ENCODE data around the gene ANKRD50. TPM values are rescaled to one million over a fixed set of nuclear protein-coding genes. Genes with fewer than 3 reads are reported as not detected.

The ANKRD50 gene
- total and polyA plus RNA-seq, 9 of the 15 experiments (the other 6 are each of a cell fraction or from before 2014, with no cell fraction given), result 2.0 to 8.0 (median 6.2) TPM

DNA sequence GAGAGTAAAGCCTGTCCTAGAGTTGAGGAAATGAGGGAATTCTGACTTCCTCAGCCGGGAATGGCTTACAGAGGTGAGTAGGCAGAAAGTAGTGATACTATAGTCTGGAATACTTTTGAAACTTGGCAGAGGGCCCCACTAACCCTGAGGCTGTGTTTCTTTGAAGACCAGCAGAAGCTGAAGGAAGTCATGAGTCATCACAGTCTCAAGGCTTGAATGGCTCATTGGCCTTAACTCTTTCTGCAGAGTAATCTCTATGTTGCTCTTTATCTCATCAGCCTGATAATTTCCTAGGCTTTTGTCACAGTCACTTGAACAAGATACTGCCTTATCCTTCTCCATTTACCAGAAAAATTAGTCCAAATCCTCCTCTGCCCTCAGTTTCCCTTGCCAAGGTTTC is 80.8 kb downstream of the ANKRD50 start (continued):
- TF ChIP-seq ZNF589 (CRISPR knock-in tag; IDR thresholded peaks at IDR 0.05; ENCODE audit: low read depth), result 0 out of 2 replicates have a peak, but pooled peaks have one; percentile 37
- no peak for TF ChIP-seq NR2C2 (CRISPR knock-in tag; IDR thresholded peaks at IDR 0.05)
- TF ChIP-seq NR2C2 (tag; IDR thresholded peaks at IDR 0.05), result no peak
- TF ChIP-seq FOXK2 (conservative IDR thresholded peaks at IDR 0.05 in 1 of 2, IDR thresholded peaks at IDR 0.05 in 1 of 2; ENCODE audit: low read depth in 2 of 2), result peak in 1 of 2 experiments; percentile 29; a peak in 1 of 4 replicates
- TF ChIP-seq MCM3 (IDR thresholded peaks at IDR 0.05), result no peak
- no peak for TF ChIP-seq HOXB6 (CRISPR knock-in tag; IDR thresholded peaks at IDR 0.05; ENCODE audit: borderline replicate concordance)
- no peak for TF ChIP-seq ZFX (CRISPR knock-in tag; IDR thresholded peaks at IDR 0.05)
- peak; percentile 77 for TF ChIP-seq ARID1B (IDR thresholded peaks at IDR 0.05)
- TF ChIP-seq FOSL1 (tag; conservative IDR thresholded peaks at IDR 0.05), result peak; percentile 74
- no peak for TF ChIP-seq ZNF12 (CRISPR knock-in tag; IDR thresholded peaks at IDR 0.05)
- TF ChIP-seq ZNF253 (CRISPR knock-in tag; conservative IDR thresholded peaks at IDR 0.05), result no peak
- TF ChIP-seq, protein P1, sequence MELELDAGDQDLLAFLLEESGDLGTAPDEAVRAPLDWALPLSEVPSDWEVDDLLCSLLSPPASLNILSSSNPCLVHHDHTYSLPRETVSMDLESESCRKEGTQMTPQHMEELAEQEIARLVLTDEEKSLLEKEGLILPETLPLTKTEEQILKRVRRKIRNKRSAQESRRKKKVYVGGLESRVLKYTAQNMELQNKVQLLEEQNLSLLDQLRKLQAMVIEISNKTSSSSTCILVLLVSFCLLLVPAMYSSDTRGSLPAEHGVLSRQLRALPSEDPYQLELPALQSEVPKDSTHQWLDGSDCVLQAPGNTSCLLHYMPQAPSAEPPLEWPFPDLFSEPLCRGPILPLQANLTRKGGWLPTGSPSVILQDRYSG (tag; conservative IDR thresholded peaks at IDR 0.05; ENCODE audit: low read depth), result no peak
- TF ChIP-seq, protein P2, sequence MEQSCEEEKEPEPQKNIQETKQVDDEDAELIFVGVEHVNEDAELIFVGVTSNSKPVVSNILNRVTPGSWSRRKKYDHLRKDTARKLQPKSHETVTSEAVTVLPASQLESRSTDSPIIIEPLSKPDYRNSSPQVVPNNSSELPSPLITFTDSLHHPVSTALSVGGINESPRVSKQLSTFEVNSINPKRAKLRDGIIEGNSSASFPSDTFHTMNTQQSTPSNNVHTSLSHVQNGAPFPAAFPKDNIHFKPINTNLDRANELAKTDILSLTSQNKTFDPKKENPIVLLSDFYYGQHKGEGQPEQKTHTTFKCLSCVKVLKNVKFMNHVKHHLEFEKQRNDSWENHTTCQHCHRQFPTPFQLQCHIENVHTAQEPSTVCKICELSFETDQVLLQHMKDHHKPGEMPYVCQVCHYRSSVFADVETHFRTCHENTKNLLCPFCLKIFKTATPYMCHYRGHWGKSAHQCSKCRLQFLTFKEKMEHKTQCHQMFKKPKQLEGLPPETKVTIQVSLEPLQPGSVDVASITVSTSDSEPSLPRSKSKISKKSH (CRISPR knock-in tag; IDR thresholded peaks at IDR 0.05), result no peak
- TF ChIP-seq, protein P3, sequence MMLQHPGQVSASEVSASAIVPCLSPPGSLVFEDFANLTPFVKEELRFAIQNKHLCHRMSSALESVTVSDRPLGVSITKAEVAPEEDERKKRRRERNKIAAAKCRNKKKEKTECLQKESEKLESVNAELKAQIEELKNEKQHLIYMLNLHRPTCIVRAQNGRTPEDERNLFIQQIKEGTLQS (IDR thresholded peaks at IDR 0.05), result peak; percentile 90
- TF ChIP-seq, protein P3 (CRISPR knock-in tag; conservative IDR thresholded peaks at IDR 0.05), result no peak
- TF ChIP-seq NFE2L1 (tag; IDR thresholded peaks at IDR 0.05; ENCODE audit: borderline replicate concordance, low read depth), result no peak
- peak; percentile 47; the same call in 1 of the 2 replicates for TF ChIP-seq BACH1 (tag; IDR thresholded peaks at IDR 0.05)
- TF ChIP-seq NFIC (IDR thresholded peaks at IDR 0.05), result peak; percentile 69
- TF ChIP-seq TGIF2 (CRISPR knock-in tag; IDR thresholded peaks at IDR 0.05), result no peak
- peak; percentile 56; the same call in 1 of the 2 replicates for TF ChIP-seq MAFF (IDR thresholded peaks at IDR 0.05; ENCODE audit: low read length)
- no peak for TF ChIP-seq ZZZ3 (IDR thresholded peaks at IDR 0.05)
- peak; percentile 26 for TF ChIP-seq CCNT2 (IDR thresholded peaks at IDR 0.05; ENCODE audit: borderline replicate concordance, extremely low read depth, insufficient read length, low read depth, low read length)
- TF ChIP-seq SMARCC2 (IDR thresholded peaks at IDR 0.05; ENCODE audit: low read depth), result 0 out of 2 replicates have a peak, but pooled peaks have one; percentile 32
- TF ChIP-seq JUN (IDR thresholded peaks at IDR 0.05; ENCODE audit: borderline replicate concordance, low read depth, low read length), result peak; percentile 73; the same call in 1 of the 2 replicates
- TF ChIP-seq JUN (CRISPR knock-in tag; IDR thresholded peaks at IDR 0.05; ENCODE audit: borderline replicate concordance), result no peak
- TF ChIP-seq ZNF23 (CRISPR knock-in tag; IDR thresholded peaks at IDR 0.05), result no peak
- peak; percentile 38; the same call in 1 of the 2 replicates for TF ChIP-seq L3MBTL2 (IDR thresholded peaks at IDR 0.05)
- TF ChIP-seq SMARCE1 (IDR thresholded peaks at IDR 0.05), result peak; percentile 65; the same call in 1 of the 2 replicates
- TF ChIP-seq FOXJ2 (tag; IDR thresholded peaks at IDR 0.05), result peak; percentile 74
- peak; percentile 80 for TF ChIP-seq SMARCA4 (IDR thresholded peaks at IDR 0.05)
